H9 (cell line): ENCODE results near the gene ERF. TPM values are rescaled to one million over a fixed set of nuclear protein-coding genes. Genes with fewer than 3 reads are reported as not detected.

Source experiments
- DNase-seq: peaks from one replicate; pipeline ENCODE4 v3.0.0-alpha.2; 2017
- H2AFZ ChIP-seq: one replicate; pipeline ENCODE4 v1.6.1; 2013; ENCODE audit warnings: mild to moderate bottlenecking, low read length, control low read depth, moderate library complexity
- H2AK5ac ChIP-seq: 2 replicates; pipeline ENCODE4 v1.6.1; 2013; ENCODE audit warnings: low read length, control low read depth, mixed read lengths; ENCODE audit not compliant: insufficient read length
- H2BK120ac ChIP-seq: one replicate; pipeline ENCODE4 v1.6.1; 2013; ENCODE audit warnings: low read depth, mild to moderate bottlenecking, low read length, control low read depth, inconsistent platforms; ENCODE audit not compliant: poor library complexity, severe bottlenecking
- H2BK12ac ChIP-seq: 2 replicates; pipeline ENCODE4 v1.6.1; 2013; ENCODE audit warnings: low read length, control low read depth, mixed read lengths, low read depth; ENCODE audit not compliant: insufficient read length
- H2BK15ac ChIP-seq: 2 replicates; pipeline ENCODE4 v1.6.1; 2013; ENCODE audit warnings: low read depth, low read length, control low read depth
- H2BK20ac ChIP-seq: one replicate; pipeline ENCODE4 v1.6.1; 2013; ENCODE audit warnings: low read depth, mild to moderate bottlenecking, low read length, control low read depth, inconsistent platforms; ENCODE audit not compliant: poor library complexity, severe bottlenecking
- H2BK5ac ChIP-seq: 2 replicates; pipeline ENCODE4 v1.6.1; 2013; ENCODE audit warnings: low read length, control low read depth, mixed read lengths; ENCODE audit not compliant: insufficient read length
- H3K14ac ChIP-seq: 2 replicates; pipeline ENCODE4 v1.6.1; 2013; ENCODE audit warnings: low read length, control low read depth; ENCODE audit not compliant: insufficient read depth
- H3K18ac ChIP-seq: 2 replicates; pipeline ENCODE4 v1.6.1; 2013; ENCODE audit warnings: low read depth, mild to moderate bottlenecking, mixed read lengths, low read length, control low read depth; ENCODE audit not compliant: insufficient read length
- H3K23ac ChIP-seq: 2 replicates; pipeline ENCODE4 v1.6.1; 2013; ENCODE audit warnings: low read length, control low read depth, mixed read lengths, low read depth; ENCODE audit not compliant: insufficient read length
- H3K23me2 ChIP-seq: 2 replicates; pipeline ENCODE4 v1.6.1; 2013; ENCODE audit warnings: low read depth, mild to moderate bottlenecking, mixed read lengths, low read length, control low read depth; ENCODE audit not compliant: insufficient read length, poor library complexity, severe bottlenecking
- H3K27ac ChIP-seq: 2 replicates; pipeline ENCODE4 v1.5.1; 2013; ENCODE audit warnings: low read length, control low read depth, mixed read lengths, low read depth; ENCODE audit not compliant: insufficient read length
- H3K27me3 ChIP-seq: 2 replicates; pipeline ENCODE4 v1.6.1; 2013; ENCODE audit warnings: low read length, control low read depth, inconsistent platforms; ENCODE audit not compliant: insufficient read depth
- H3K4ac ChIP-seq: 2 replicates; pipeline ENCODE4 v1.6.1; 2013; ENCODE audit warnings: low read depth, mild to moderate bottlenecking, control low read depth, inconsistent platforms, low read length, moderate library complexity
- H3K4me1 ChIP-seq: 2 replicates; pipeline ENCODE4 v1.6.1; 2013; ENCODE audit warnings: low read length, control low read depth, inconsistent platforms; ENCODE audit not compliant: insufficient read depth
- H3K4me2 ChIP-seq: 2 replicates; pipeline ENCODE4 v1.6.1; 2013; ENCODE audit warnings: low read length, control low read depth, mixed read lengths; ENCODE audit not compliant: insufficient read length, insufficient read depth
- H3K56ac ChIP-seq: 2 replicates; pipeline ENCODE4 v1.6.1; 2013; ENCODE audit warnings: low read depth, mild to moderate bottlenecking, mixed read lengths, low read length, control low read depth; ENCODE audit not compliant: insufficient read length
- H3K79me1 ChIP-seq: 2 replicates; pipeline ENCODE4 v1.6.1; 2013; ENCODE audit warnings: low read depth, mild to moderate bottlenecking, moderate library complexity, low read length, control low read depth, inconsistent platforms; ENCODE audit not compliant: insufficient read depth, poor library complexity, severe bottlenecking
- H3K79me2 ChIP-seq: 2 replicates; pipeline ENCODE4 v1.6.1; 2013; ENCODE audit warnings: low read length, control low read depth, inconsistent platforms; ENCODE audit not compliant: insufficient read depth
- H3K9ac ChIP-seq: 2 replicates; pipeline ENCODE4 v1.6.1; 2013; ENCODE audit warnings: low read length, control low read depth, mixed read lengths; ENCODE audit not compliant: insufficient read length; ENCODE audit errors: extremely low read depth
- H3K9me3 ChIP-seq: one replicate; pipeline ENCODE4 v1.6.1; 2013; ENCODE audit warnings: low read depth, low read length, inconsistent platforms; ENCODE audit not compliant: control insufficient read depth
- H3T11ph ChIP-seq: one replicate; pipeline ENCODE4 v1.6.1; 2013; ENCODE audit warnings: mild to moderate bottlenecking, low read length, control low read depth, inconsistent platforms
- H4K20me1 ChIP-seq: one replicate; pipeline ENCODE4 v1.6.1; 2013; ENCODE audit not compliant: control insufficient read depth, insufficient read length, insufficient read depth
- H4K5ac ChIP-seq: 2 replicates; pipeline ENCODE4 v1.6.1; 2013; ENCODE audit warnings: low read depth, mild to moderate bottlenecking, mixed read lengths, low read length, control low read depth; ENCODE audit not compliant: insufficient read length
- H4K8ac ChIP-seq: replicated peaks from 2 replicates; pipeline ENCODE4 v1.6.1; 2013; ENCODE audit warnings: low read length, control low read depth, mixed read lengths, low read depth; ENCODE audit not compliant: insufficient read length
- H4K91ac ChIP-seq: 2 replicates; pipeline ENCODE4 v1.6.1; 2013; ENCODE audit warnings: low read depth, mild to moderate bottlenecking, moderate library complexity, mixed read lengths, low read length, control low read depth; ENCODE audit not compliant: insufficient read length
- H3K27ac Mint-ChIP-seq, 3 experiments: 2 replicates in 2 of 3; 3 replicates in 1 of 3; pipeline ENCODE4 v1.8.0; 2020 to 2021; ENCODE audit warnings: mixed read lengths in 3 of 3, mild to moderate bottlenecking in 1 of 3, moderate library complexity in 1 of 3
- H3K27me3 Mint-ChIP-seq: 2 replicates; pipeline ENCODE4 v1.8.0; 2021; ENCODE audit warnings: low read depth, mild to moderate bottlenecking, moderate library complexity, mixed read lengths
- H3K36me3 Mint-ChIP-seq, 3 experiments: 2 replicates in 2 of 3; 3 replicates in 1 of 3; pipeline ENCODE4 v1.8.0; 2020 to 2021; ENCODE audit warnings: low read depth in 3 of 3, mixed read lengths in 3 of 3; ENCODE audit not compliant: insufficient read depth in 1 of 3
- H3K4me1 Mint-ChIP-seq, 2 experiments: 2 replicates each; pipeline ENCODE4 v1.8.0; 2020; ENCODE audit warnings: mixed read lengths in 2 of 2
- H3K4me3 Mint-ChIP-seq, 2 experiments: 2 replicates in 1 of 2; 3 replicates in 1 of 2; pipeline ENCODE4 v1.8.0; 2020 to 2021; ENCODE audit warnings: mild to moderate bottlenecking in 2 of 2, mixed read lengths in 2 of 2, moderate library complexity in 1 of 2
- H3K9me3 Mint-ChIP-seq, 2 experiments: 2 replicates in 1 of 2; 3 replicates in 1 of 2; pipeline ENCODE4 v1.8.0; 2020; ENCODE audit warnings: mild to moderate bottlenecking in 2 of 2, mixed read lengths in 2 of 2, moderate library complexity in 1 of 2
- CTCF ChIP-seq: fragments of 200-600 bp; sonication (generic); conservative IDR thresholded peaks from 3 replicates; pipeline ENCODE4 v1.8.0; 2021; ENCODE audit warnings: antibody characterized with exemption, mild to moderate bottlenecking
- WGBS: extraction: QIAGEN DNeasy Blood & Tissue Kit; methylation state at CpG from one replicate; pipeline ENCODE4 v1.1.7; 2013; ENCODE audit warnings: missing lambda C conversion rate, low lambda C conversion rate, mixed read lengths; ENCODE audit not compliant: insufficient read length; ENCODE audit errors: extremely low coverage; 5-methylcytosine and 5-hydroxymethylcytosine counted together
- total RNA-seq: library from RNA; stranded (reverse); gene quantifications from 2 replicates; pipeline ENCODE4 v1.2.1, GENCODE V29; 2021

The ERF gene
- total RNA-seq, 1 experiment from 2014 or later, result 126 TPM

- H3K18ac ChIP-seq, result no peak overlapping the region
- H3K14ac ChIP-seq, result no peak overlapping the region
- H2BK120ac ChIP-seq, result no peak overlapping the region
- H4K8ac ChIP-seq, result no peak overlapping the region
- Mint-ChIP-seq H3K9me3 (no peaks in the 10 kb centered on the region), H3K4me3 (no peak overlapping the region), H3K27me3 (no peaks in the 10 kb centered on the region), H3K36me3 (peaks cover 45 to 72% (median 66%) of the 10 kb centered on the region in 3 experiments), H3K27ac (0 out of 7 replicates have a peak overlapping the region, but pooled peaks of 1 of the 3 experiments have one; percentile 59), H3K4me1 (peaks cover 24 to 31% of the 10 kb centered on the region in 2 experiments)
- no peak overlapping the region for H3K56ac ChIP-seq
- H2AFZ ChIP-seq, result no peak overlapping the region
- TF ChIP-seq CTCF, result no peak
- no peak overlapping the region for H2BK12ac ChIP-seq
- no peak overlapping the region for H4K5ac ChIP-seq
- H3K23me2 ChIP-seq, result peaks cover 2% of the 10 kb centered on the region
- H3K23ac ChIP-seq, result no peak overlapping the region
- no peak overlapping the region for H4K91ac ChIP-seq
- H3K4ac ChIP-seq, result no peak overlapping the region
- no CpG with 5 or more reads among the region's 11 CpGs for WGBS
- H3K27me3 ChIP-seq, result no peaks in the 10 kb centered on the region
- H4K20me1 ChIP-seq, result no peaks in the 10 kb centered on the region
- no peaks in the 10 kb centered on the region; the same call in 1 of the 2 replicates for H3K79me2 ChIP-seq
- no peaks in the 10 kb centered on the region for H3K9me3 ChIP-seq
- H3K9ac ChIP-seq, result no peak overlapping the region
- no peaks in the 10 kb centered on the region for H3K4me1 ChIP-seq
- H3K79me1 ChIP-seq, result no peaks in the 10 kb centered on the region
- H2BK5ac ChIP-seq, result no peak overlapping the region
- no peak overlapping the region for H2BK15ac ChIP-seq
- no peak overlapping the region for H2AK5ac ChIP-seq
- H3K27ac ChIP-seq, result no peak overlapping the region
- no peak overlapping the region for H3T11ph ChIP-seq
- H3K4me2 ChIP-seq, result no peak overlapping the region
- H2BK20ac ChIP-seq, result no peak overlapping the region
- DNase-seq, result no peak
These were observed 46.3 kb downstream of the ERF start for GRCh38 chr19:42208612-42209011.
